ENCODE measurements around the gene FHIT.

DNA sequence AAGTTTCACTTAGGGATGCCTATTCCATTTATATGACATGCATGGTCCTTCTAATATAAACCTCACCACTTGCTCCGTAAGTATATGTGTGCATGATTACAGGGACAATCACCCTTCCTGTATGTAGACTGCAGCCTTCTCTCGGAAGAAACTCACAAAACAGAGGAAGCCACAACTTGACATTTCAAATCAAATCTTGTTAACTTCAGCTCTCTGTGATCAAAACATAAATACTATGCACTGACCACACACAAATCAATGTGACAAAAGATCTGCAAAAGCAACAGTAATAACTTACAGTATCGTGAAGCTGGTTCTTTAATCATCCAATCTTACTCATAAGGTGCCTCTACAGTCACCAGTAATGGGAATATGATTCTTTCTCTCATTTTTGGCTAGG, 50.2 kb downstream of the FHIT start:
- TF ChIP-seq, protein P1, sequence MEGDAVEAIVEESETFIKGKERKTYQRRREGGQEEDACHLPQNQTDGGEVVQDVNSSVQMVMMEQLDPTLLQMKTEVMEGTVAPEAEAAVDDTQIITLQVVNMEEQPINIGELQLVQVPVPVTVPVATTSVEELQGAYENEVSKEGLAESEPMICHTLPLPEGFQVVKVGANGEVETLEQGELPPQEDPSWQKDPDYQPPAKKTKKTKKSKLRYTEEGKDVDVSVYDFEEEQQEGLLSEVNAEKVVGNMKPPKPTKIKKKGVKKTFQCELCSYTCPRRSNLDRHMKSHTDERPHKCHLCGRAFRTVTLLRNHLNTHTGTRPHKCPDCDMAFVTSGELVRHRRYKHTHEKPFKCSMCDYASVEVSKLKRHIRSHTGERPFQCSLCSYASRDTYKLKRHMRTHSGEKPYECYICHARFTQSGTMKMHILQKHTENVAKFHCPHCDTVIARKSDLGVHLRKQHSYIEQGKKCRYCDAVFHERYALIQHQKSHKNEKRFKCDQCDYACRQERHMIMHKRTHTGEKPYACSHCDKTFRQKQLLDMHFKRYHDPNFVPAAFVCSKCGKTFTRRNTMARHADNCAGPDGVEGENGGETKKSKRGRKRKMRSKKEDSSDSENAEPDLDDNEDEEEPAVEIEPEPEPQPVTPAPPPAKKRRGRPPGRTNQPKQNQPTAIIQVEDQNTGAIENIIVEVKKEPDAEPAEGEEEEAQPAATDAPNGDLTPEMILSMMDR (IDR thresholded peaks at IDR 0.05), result no peak
- TF ChIP-seq POLR2A (IDR thresholded peaks at IDR 0.05), result no peak
